HG03025 (cell line): Measurements from ENCODE around the gene PYGO1.
"Not testable (repeated sequence)": the region's sequence is repeated elsewhere in the genome, so short reads cannot be mapped to it uniquely, and the experiment has no call there.

Experiments used
- ATAC-seq: cut with Tn5 transposase; IDR thresholded peaks from one replicate; pipeline ENCODE4 v1.9.1; 2021; ENCODE audit warnings: mild to moderate bottlenecking, moderate library complexity; ENCODE audit not compliant: unreplicated experiment, low FRiP score

PYGO1 gene

DNA sequence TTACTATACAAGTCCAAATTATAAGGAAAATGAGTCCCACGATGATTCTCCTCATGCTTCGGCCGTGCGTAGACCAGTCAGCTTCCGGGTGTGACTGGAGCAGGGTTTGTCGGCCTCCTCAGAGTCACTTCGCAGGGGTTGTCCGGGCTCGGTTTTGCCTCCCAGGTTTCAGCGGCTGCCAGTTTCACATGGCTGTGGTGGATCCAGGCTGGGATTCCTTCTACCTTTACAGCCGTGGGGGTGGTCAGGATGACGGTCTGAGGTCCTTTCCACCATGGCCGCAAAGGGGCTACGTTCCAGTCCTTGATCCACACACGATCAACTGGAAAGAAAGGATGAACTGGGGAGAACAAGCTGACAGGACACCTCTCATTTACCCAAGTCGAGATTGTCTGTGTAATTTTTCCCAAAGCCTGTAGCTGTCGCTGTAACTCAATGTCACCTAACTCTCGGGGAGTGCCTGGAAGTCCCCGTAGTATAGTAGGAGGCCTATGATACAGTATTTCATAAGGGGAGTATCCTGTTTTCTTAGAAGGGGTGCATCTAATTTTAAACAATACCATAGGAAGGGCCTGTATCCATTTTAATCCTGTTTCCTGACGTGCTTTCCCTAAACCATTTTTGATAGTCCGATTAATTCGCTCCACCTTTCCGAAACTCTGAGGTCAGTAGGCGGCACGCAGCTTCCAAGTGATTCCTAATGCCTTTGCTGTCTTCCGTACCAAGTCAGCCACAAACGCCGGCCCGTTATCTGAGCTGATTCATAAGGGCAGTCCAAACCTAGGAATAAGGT is 74.3 kb downstream of the PYGO1 start:
- ATAC-seq: not testable (repeated sequence)

DNA sequence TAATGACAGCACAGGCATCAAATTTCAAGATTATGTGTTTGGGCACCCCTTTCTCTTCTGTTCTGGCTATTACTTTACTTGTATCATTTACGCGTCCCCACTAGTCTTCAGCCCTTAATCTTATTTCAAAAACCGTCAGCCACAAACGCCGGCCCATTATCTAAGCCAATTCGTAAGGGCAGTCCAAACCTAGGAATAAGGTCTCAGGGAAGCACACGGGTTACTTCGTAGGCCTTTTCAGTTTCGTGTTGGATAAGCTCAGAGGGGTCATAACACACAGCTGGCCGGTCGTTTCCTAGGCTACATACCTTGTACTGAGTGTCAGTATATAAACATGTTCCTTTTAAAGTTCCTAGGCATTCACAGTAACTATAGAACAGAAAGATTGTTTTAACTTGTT is 75.0 kb downstream of the PYGO1 start:
- ATAC-seq: no peak

DNA sequence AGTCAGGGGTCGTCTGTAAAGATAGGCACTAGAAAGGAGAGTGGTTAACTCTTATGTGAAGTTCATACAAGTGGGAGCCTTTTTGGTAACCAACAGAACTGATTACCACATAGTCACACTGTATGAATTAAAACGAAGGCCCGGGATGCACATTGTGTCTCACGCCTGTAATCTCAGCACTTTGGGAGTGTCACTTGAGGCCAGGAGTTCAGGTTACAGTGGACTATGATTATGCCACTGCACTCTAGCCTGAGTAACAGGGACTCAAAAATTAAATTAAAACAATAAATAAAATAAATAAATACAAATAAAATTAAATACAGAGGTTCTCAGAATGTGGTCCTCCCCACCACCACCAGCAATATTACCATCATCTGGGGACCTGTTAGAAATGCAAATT is 80.6 kb downstream of the PYGO1 start:
- no peak for ATAC-seq

DNA sequence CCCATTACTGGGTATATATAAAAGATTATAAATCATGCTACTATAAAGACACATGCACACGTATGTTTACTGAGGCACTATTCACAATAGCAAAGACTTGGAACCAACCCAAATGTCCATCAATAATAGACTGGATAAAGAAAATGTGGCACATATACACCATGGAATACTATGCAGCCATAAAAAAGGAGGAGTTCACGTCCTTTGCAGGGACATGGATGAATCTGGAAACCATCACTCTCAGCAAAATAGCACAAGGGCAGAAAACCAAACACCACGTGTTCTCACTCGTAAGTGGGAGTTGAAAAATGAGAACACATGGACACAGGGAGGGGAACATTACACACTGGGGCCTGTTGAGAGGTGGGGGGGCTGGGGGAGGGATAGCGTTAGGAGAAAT is 82.7 kb downstream of the PYGO1 start:
- not testable (repeated sequence) for ATAC-seq

DNA sequence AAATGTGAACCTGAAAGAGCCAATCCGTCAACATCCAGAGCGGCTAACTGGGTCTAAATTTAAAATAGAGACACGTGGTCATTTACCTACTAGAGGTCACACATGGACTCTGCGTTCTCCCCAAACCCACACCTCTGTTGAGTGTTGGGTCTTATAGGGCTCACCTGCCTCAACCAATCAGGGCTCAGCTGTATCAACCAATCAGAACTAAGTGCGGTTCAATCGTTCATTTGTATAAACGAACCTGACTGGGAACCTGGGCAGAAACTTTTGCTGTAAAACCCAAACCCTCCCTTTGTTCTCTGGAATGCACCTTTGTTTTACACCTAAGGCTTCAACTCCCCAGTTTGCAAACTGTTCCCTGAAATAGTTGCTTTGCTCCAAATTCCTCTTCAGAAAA is 89.0 kb downstream of the PYGO1 start:
- no peak for ATAC-seq

DNA sequence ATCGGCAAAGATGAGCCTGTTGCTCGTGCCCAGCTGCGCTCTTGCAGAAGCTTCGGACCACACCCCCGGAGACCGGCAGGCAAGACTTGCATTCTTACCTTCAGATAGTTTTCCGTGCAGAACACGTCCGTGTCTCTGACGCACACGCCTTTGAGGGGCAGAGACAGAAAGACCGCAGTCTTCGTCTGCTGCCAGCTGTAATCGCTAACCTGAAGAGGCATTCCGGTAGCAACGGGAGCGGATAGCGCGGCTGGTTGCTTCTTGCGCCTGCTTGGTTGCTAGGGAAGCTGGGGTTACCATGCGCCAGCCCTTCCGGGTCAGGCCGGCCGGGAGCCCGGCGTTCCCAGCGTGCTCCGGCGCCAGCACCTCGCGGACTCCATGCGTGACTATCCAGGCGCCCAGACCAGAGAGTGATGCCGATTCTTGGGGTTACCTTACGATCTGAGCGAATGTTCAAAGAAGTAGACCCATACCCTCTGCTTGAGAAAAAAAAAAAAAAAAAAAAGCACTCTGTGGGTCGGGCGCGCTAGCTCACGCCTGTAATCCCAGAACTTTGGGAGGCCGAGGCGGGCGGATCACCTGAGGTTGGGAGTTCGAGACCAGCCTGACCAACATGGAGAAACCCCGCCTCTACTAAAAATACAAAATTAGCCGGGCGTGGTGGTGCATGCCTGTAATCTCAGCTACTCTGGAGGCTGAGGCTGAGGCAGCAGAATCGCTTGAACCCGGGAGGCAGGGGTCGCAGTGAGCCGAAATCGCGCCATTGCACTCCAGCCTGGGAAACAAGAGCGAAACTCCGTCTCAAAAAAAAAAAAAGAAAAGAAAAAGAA is 89.8 kb downstream of the PYGO1 start:
- peak; percentile 100 for ATAC-seq

DNA sequence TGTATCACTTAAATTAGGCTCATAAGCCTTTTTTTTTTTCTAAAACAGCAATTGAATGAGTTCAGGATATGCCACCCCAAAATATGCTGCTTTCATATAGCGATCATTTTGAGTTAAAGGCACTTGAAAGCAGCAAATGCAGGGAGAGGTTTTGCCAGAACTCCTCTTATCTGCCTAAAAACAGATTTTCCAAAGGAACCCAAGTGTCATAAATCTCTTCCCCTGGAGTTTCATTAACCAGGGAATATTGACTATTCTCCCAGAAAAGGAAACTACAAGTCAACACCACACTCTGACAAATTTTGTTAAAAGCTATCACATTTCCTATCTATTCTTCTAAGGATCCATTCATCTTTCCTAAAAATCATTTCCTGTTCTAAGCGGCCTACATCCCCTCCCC is 91.4 kb downstream of the PYGO1 start:
- ATAC-seq: no peak

DNA sequence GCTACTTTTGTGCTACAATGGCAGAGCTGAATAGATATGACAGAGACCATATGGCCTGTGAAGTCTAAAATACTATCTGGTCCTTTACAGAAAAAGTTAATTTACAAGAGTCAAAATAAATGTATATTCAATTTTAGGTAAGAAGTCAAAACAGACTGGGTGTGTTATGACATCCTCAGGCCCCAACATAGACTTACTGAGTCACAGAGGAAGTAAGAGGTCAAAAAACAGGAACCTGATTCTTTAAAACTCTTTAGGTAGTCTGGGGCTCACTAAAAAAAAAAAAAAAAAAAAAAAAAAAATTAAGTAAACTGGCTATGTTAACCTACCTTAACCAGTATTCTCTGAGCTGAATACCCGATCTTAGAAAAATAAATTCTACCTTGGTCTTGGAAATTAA is 93.2 kb downstream of the PYGO1 start:
- ATAC-seq: no peak

DNA sequence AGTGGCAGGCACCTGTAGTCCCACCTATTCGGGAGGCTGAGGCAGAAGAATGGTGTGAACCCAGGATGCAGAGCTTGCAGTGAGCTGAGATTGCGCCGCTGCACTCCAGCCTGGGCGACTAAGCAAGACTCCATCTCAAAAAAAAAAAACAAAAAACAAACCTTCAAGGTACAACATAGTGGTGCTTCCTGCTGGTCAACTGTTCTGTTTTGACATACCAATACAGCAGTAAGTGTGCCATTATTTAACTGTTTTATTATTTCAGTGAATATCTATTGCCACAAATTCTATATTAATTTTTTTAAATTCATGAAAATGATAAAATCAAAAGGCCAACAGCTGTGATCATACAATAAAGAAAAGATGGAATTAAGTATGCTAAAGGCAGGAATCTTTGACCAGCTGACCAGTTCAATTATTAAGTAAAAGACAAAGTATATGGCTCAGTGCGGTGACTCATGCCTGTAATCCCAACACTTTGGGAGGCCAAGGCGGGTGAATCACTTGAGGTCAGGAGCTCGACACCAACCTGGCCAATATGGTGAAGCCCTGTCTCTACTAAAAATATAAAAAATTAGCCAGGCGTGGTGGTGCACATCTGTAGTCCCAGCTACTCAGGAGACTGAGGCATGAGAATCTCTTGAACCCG is 99.1 kb downstream of the PYGO1 start:
- ATAC-seq: not testable (repeated sequence)
